Left renal cortex interstitium (tissue), 4 donors: ENCODE data around the gene STT3B. TPM values are rescaled to one million over a fixed set of nuclear protein-coding genes. Genes with fewer than 3 reads are reported as not detected.
A peak's percentile ranks its signal among the peaks of the same experiment; 100 is the strongest.
"Not testable (repeated sequence)": the region's sequence is repeated elsewhere in the genome, so short reads cannot be mapped to it uniquely, and the experiment has no call there.

Experiments used
- DNase-seq, 4 donors: peaks; one replicate each; pipeline ENCODE4 v3.0.0-alpha.2; 2013; ENCODE audit warnings: low read depth in 4 of 4, low spot score in 2 of 4, missing footprints in 1 of 4
- polyA plus RNA-seq, 4 donors: library from polyadenylated mRNA; unstranded; fragments of 120-200 nt; gene quantifications; one replicate each; pipeline ENCODE4 v1.2.1, GENCODE V29; 2013; ENCODE audit not compliant: insufficient read length in 4 of 4

STT3B gene
- polyA plus RNA-seq = 100 to 1,000 TPM; 168 to 214 (median 179) TPM

GRCh38 chr3:31532587-31533168 is at the start of gene STT3B:
Gene STT3B, plus strand, starts transcription at chr3:31532925. Its CDS starts 74 bp downstream, at chr3:31532999.
- peak in 2 of 4 donors; percentile 62 to 82 for DNase-seq

GRCh38 chr3:31483776-31484175 is 48.9 kb upstream of the STT3B start:
- DNase-seq = no peak

GRCh38 chr3:31485196-31485595 is 47.5 kb upstream of the STT3B start:
- no peak for DNase-seq

GRCh38 chr3:31486865-31487533 is 45.7 kb upstream of the STT3B start:
- DNase-seq = no peak

GRCh38 chr3:31488475-31489017 is 44.2 kb upstream of the STT3B start:
- no peak for DNase-seq

GRCh38 chr3:31490502-31490901 is 42.2 kb upstream of the STT3B start:
- no peak for DNase-seq

GRCh38 chr3:31491660-31492059 is 41.1 kb upstream of the STT3B start:
- DNase-seq = no peak

GRCh38 chr3:31493149-31493548 is 39.6 kb upstream of the STT3B start:
- no peak for DNase-seq

- no peak for DNase-seq
Observed at GRCh38 chr3:31495971-31496665, 36.6 kb upstream of the STT3B start.

GRCh38 chr3:31498791-31499190 is 33.9 kb upstream of the STT3B start:
- DNase-seq = no peak

GRCh38 chr3:31499281-31499680 is 33.4 kb upstream of the STT3B start:
- DNase-seq = no peak

GRCh38 chr3:31502803-31503221 is 29.9 kb upstream of the STT3B start:
- no peak for DNase-seq

GRCh38 chr3:31503456-31503855 is 29.3 kb upstream of the STT3B start:
- DNase-seq = no peak

GRCh38 chr3:31504230-31504629 is 28.5 kb upstream of the STT3B start:
- no peak for DNase-seq

- no peak for DNase-seq
Observed at GRCh38 chr3:31505371-31506048, 27.2 kb upstream of the STT3B start.

GRCh38 chr3:31506515-31506914 is 26.2 kb upstream of the STT3B start:
- not testable (repeated sequence) for DNase-seq

GRCh38 chr3:31508452-31509146 is 24.1 kb upstream of the STT3B start:
- no peak for DNase-seq

GRCh38 chr3:31509147-31509728 is 23.5 kb upstream of the STT3B start:
- DNase-seq = no peak

- DNase-seq = no peak
Observed at GRCh38 chr3:31514570-31514969, 18.2 kb upstream of the STT3B start.
